Ishikawa (cell line): ENCODE results near the gene MFSD6L.
A peak's percentile ranks its signal among the peaks of the same experiment; 100 is the strongest.

Experiments
- CEBPB ChIP-seq: IDR thresholded peaks from 2 replicates; pipeline ENCODE4 v1.6.1; 2012
- CREB1 ChIP-seq: IDR thresholded peaks from 2 replicates; pipeline ENCODE4 v1.6.1; 2012; ENCODE audit warnings: low read depth
- EGR1 ChIP-seq: IDR thresholded peaks from 2 replicates; pipeline ENCODE4 v1.6.1; 2012
- EP300 ChIP-seq: IDR thresholded peaks from 2 replicates; pipeline ENCODE4 v1.6.1; 2012; ENCODE audit warnings: borderline replicate concordance
- FOXM1 ChIP-seq: IDR thresholded peaks from 2 replicates; pipeline ENCODE4 v1.6.1; 2012; ENCODE audit warnings: low read depth, borderline replicate concordance
- MAX ChIP-seq: IDR thresholded peaks from 2 replicates; pipeline ENCODE4 v1.6.1; 2012
- NFIC ChIP-seq: IDR thresholded peaks from 2 replicates; pipeline ENCODE4 v1.6.1; 2012
- RAD21 ChIP-seq: IDR thresholded peaks from 2 replicates; pipeline ENCODE4 v1.6.1; 2012; ENCODE audit warnings: low read depth
- REST ChIP-seq: IDR thresholded peaks from 2 replicates; pipeline ENCODE4 v1.6.1; 2012; ENCODE audit warnings: low read depth, mild to moderate bottlenecking
- TAF1 ChIP-seq: IDR thresholded peaks from 2 replicates; pipeline ENCODE4 v1.6.1; 2012; ENCODE audit warnings: low read depth, mild to moderate bottlenecking
- TCF12 ChIP-seq: IDR thresholded peaks from 2 replicates; pipeline ENCODE4 v1.6.1; 2012; ENCODE audit warnings: low read depth
- TEAD4 ChIP-seq: IDR thresholded peaks from 2 replicates; pipeline ENCODE4 v1.6.1; 2012
- USF1 ChIP-seq: IDR thresholded peaks from 2 replicates; pipeline ENCODE4 v1.6.1; 2012
- YY1 ChIP-seq: IDR thresholded peaks from 2 replicates; pipeline ENCODE4 v1.6.1; 2012; ENCODE audit warnings: low read depth
- ZBTB7A ChIP-seq: IDR thresholded peaks from 2 replicates; pipeline ENCODE4 v1.6.1; 2012; ENCODE audit warnings: low read depth

Gene MFSD6L

GRCh38 chr17:8835631-8836364, 36.6 kb upstream of the MFSD6L start:
- TF ChIP-seq EGR1 (no peak), RAD21 (no peak), EP300 (no peak), TEAD4 (no peak), NFIC (no peak), TCF12 (no peak)

- no peak for TF ChIP-seq MAX
- TF ChIP-seq TCF12 = no peak
- TF ChIP-seq TEAD4 = no peak
- no peak for TF ChIP-seq YY1
- TF ChIP-seq FOXM1 = no peak
- no peak for TF ChIP-seq EGR1
- TF ChIP-seq EP300 = no peak
- TF ChIP-seq RAD21 = no peak
- TF ChIP-seq CEBPB = no peak
- TF ChIP-seq TAF1 = no peak
- TF ChIP-seq NFIC = no peak
- no peak for TF ChIP-seq ZBTB7A
- TF ChIP-seq REST = no peak
- TF ChIP-seq CREB1 = no peak
- no peak for TF ChIP-seq USF1
These were observed 35.9 kb upstream of the MFSD6L start for GRCh38 chr17:8835106-8835505.

GRCh38 chr17:8832711-8833352, 33.7 kb upstream of the MFSD6L start:
- no peak for TF ChIP-seq CEBPB
- TF ChIP-seq EP300 = no peak; the same call in 1 of the 2 replicates
- peak; percentile 95 for TF ChIP-seq NFIC
- TF ChIP-seq ZBTB7A = peak; percentile 76
- peak; percentile 48 for TF ChIP-seq RAD21
- TF ChIP-seq EGR1 = no peak
- 0 out of 2 replicates have a peak, but pooled peaks have one; percentile 29 for TF ChIP-seq YY1
- TF ChIP-seq TAF1 = no peak
- TF ChIP-seq TCF12 = peak; percentile 70

- TF ChIP-seq MAX (no peak), RAD21 (no peak), YY1 (no peak), USF1 (no peak), FOXM1 (no peak)
These were observed 32.2 kb upstream of the MFSD6L start for GRCh38 chr17:8831234-8831849.

GRCh38 chr17:8830141-8830540, 31.0 kb upstream of the MFSD6L start:
- TF ChIP-seq TEAD4 (no peak), MAX (no peak), USF1 (no peak), YY1 (no peak), CEBPB (no peak), ZBTB7A (no peak), REST (no peak), NFIC (no peak), CREB1 (no peak)
